PFSK-1 (cell line): ENCODE data around the gene USP5.
"Not testable (repeated sequence)": the region's sequence is repeated elsewhere in the genome, so short reads cannot be mapped to it uniquely, and the experiment has no call there.

ENCODE experiments used
- POLR2AphosphoS5 ChIP-seq: IDR thresholded peaks from 2 replicates; pipeline ENCODE4 v1.6.1; 2012; ENCODE audit warnings: low read depth, mild to moderate bottlenecking, control low read depth, low read length, moderate library complexity
- REST ChIP-seq, 2 experiments: IDR thresholded peaks; 2 replicates each; pipeline versions ENCODE4 v1.6.1 to v1.8.0; 2011 to 2012; ENCODE audit warnings: low read depth in 2 of 2, low read length in 2 of 2, control low read depth in 1 of 2, inconsistent platforms in 1 of 2, mild to moderate bottlenecking in 1 of 2, moderate library complexity in 1 of 2; ENCODE audit not compliant: insufficient read depth in 1 of 2

DNA sequence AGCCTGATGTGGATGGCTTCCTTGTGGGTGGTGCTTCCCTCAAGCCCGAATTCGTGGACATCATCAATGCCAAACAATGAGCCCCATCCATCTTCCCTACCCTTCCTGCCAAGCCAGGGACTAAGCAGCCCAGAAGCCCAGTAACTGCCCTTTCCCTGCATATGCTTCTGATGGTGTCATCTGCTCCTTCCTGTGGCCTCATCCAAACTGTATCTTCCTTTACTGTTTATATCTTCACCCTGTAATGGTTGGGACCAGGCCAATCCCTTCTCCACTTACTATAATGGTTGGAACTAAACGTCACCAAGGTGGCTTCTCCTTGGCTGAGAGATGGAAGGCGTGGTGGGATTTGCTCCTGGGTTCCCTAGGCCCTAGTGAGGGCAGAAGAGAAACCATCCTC, 18.4 kb downstream of the USP5 start:
- peak; percentile 50; the same call in 1 of the 2 replicates for TF ChIP-seq POLR2AphosphoS5
- not testable (repeated sequence) for TF ChIP-seq REST (IDR thresholded peaks at IDR 0.05; ENCODE audit: insufficient read depth in 1 of 2, low read depth in 2 of 2, low read length in 2 of 2)
